Sigmoid colon (tissue), 7 donors: ENCODE data around the gene CBLL1. TPM values are rescaled to one million over a fixed set of nuclear protein-coding genes. Genes with fewer than 3 reads are reported as not detected.

Experiments used
- DNase-seq: peaks from one replicate; pipeline ENCODE4 v3.0.0-alpha.2; 2019
- H3K27ac ChIP-seq, 4 donors: fragments of 200-600 bp; sonication (generic); one replicate each; pipeline ENCODE4 v1.5.1; 2016 to 2019; ENCODE audit warnings: mild to moderate bottlenecking in 1 of 4
- H3K27me3 ChIP-seq, 3 donors: fragments of 200-600 bp; sonication (generic); one replicate each; pipeline ENCODE4 v1.5.1; 2019; ENCODE audit warnings: mild to moderate bottlenecking in 1 of 3
- H3K36me3 ChIP-seq, 4 donors: fragments of 200-600 bp; sonication (generic); one replicate each; pipeline ENCODE4 v1.5.1; 2016 to 2019
- H3K4me1 ChIP-seq, 4 donors: fragments of 200-600 bp; sonication (generic); one replicate each; pipeline ENCODE4 v1.5.1; 2017 to 2019
- H3K4me3 ChIP-seq, 4 donors: fragments of 200-600 bp; sonication (generic); one replicate each; pipeline ENCODE4 v1.5.1; 2017 to 2019; ENCODE audit warnings: mild to moderate bottlenecking in 2 of 4, moderate library complexity in 1 of 4
- H3K9me3 ChIP-seq, 4 donors: fragments of 200-600 bp in 3 of 4; sonication (generic) in 3 of 4; one replicate each; pipeline versions ENCODE4 v1.5.1 to v1.6.1; 2013 to 2019
- CTCF ChIP-seq, 4 experiments: fragments of 450-650 bp in 3 of 4; fragments of 200-600 bp in 1 of 4; IDR thresholded peaks; one replicate each; pipeline ENCODE4 v1.5.1; 2016 to 2019; ENCODE audit warnings: antibody characterized with exemption in 4 of 4, mild to moderate bottlenecking in 3 of 4, moderate library complexity in 2 of 4
- EP300 ChIP-seq, 4 donors: sonication (generic); formaldehyde crosslinking; IDR thresholded peaks; one replicate each; pipeline ENCODE4 v1.6.1; 2017; ENCODE audit warnings: antibody characterized with exemption in 4 of 4
- POLR2A ChIP-seq, 2 donors: fragments of 450-650 bp; IDR thresholded peaks; one replicate each; pipeline ENCODE4 v1.6.1; 2016; ENCODE audit warnings: antibody characterized with exemption in 2 of 2, mild to moderate bottlenecking in 2 of 2, moderate library complexity in 2 of 2
- POLR2AphosphoS5 ChIP-seq, 4 donors: sonication (generic); formaldehyde crosslinking; IDR thresholded peaks; one replicate each; pipeline ENCODE4 v1.6.1; 2017; ENCODE audit warnings: antibody characterized with exemption in 4 of 4
- WGBS, 2 donors: extraction: QIAGEN DNeasy Blood & Tissue Kit; methylation state at CpG; one replicate each; pipeline ENCODE4 v1.1.7; 2013; 5-methylcytosine and 5-hydroxymethylcytosine counted together
- intact Hi-C: fragments of 100-400 bp; cut with DNase I; formaldehyde crosslinking; loops from one replicate; pipeline ENCODE4 v1.15.1; 2023
- polyA plus RNA-seq, 3 donors: library from polyadenylated mRNA; stranded (reverse); fragments of 200-250 nt; gene quantifications; one replicate each; pipeline ENCODE4 v1.2.3, GENCODE V29; 2013
- total RNA-seq, 4 donors: library from RNA; depleted of rRNA; stranded (reverse); fragments of >200 nt; gene quantifications; one replicate each; pipeline ENCODE4 v1.1.0, GENCODE V29; 2016
- donor health status: healthy with polysubstance abuse.
- donor health status: Bipolar disorder and iron deficiency.
- donor health status: healthy.

CBLL1 gene
- total and polyA plus RNA-seq, 7 donors = 6.7 to 47.4 (median 25.2) TPM

GRCh38 chr7:107754642-107755041 is 10.7 kb downstream of the CBLL1 start:
- TF ChIP-seq CTCF (IDR thresholded peaks at IDR 0.05) = no peak
- no peak for TF ChIP-seq POLR2AphosphoS5 (IDR thresholded peaks at IDR 0.05)
- no peak for TF ChIP-seq POLR2A (IDR thresholded peaks at IDR 0.05)
- no peak for TF ChIP-seq EP300 (IDR thresholded peaks at IDR 0.05)
- intact Hi-C loops = no loop called here
- H3K9me3 ChIP-seq = no peaks in the 10 kb centered on the region
- H3K36me3 ChIP-seq = peaks cover 14 to 100% (median 53%) of the 10 kb centered on the region in 4 donors
- DNase-seq = no peak
- H3K27me3 ChIP-seq = no peaks in the 10 kb centered on the region
- no peak overlapping the region for H3K27ac ChIP-seq
- peaks cover 0 to 4% (median 0%) of the 10 kb centered on the region in 4 donors for H3K4me1 ChIP-seq
- 94 to 98% methylated on average over 2 of the region's 2 CpGs for WGBS, 2 donors
- no peak overlapping the region for H3K4me3 ChIP-seq

- Histone ChIP-seq H3K36me3 (peaks cover 14 to 75% (median 40%) of the 10 kb centered on the region in 4 donors), H3K9me3 (no peaks in the 10 kb centered on the region), H3K27me3 (no peaks in the 10 kb centered on the region), H3K27ac (no peak overlapping the region), H3K4me1 (peaks cover 0 to 4% (median 0%) of the 10 kb centered on the region in 4 donors), H3K4me3 (no peak overlapping the region)
- no peak for DNase-seq
- intact Hi-C loops = no loop called here
- TF ChIP-seq POLR2AphosphoS5 (IDR thresholded peaks at IDR 0.05) (no peak), EP300 (IDR thresholded peaks at IDR 0.05) (no peak), CTCF (IDR thresholded peaks at IDR 0.05) (no peak), POLR2A (IDR thresholded peaks at IDR 0.05) (no peak)
- WGBS, 2 donors = 100% methylated on average over 1 of the region's 1 CpG
These were observed 14.7 kb downstream of the CBLL1 start for GRCh38 chr7:107758667-107759066.

- Histone ChIP-seq H3K4me3 (no peak overlapping the region), H3K4me1 (no peaks in the 10 kb centered on the region), H3K36me3 (no peaks in the 10 kb centered on the region), H3K27me3 (no peaks in the 10 kb centered on the region), H3K27ac (no peak overlapping the region), H3K9me3 (no peaks in the 10 kb centered on the region)
- intact Hi-C loops = no loop called here
- no peak for DNase-seq
- TF ChIP-seq EP300 (IDR thresholded peaks at IDR 0.05) (no peak), POLR2A (IDR thresholded peaks at IDR 0.05) (no peak), POLR2AphosphoS5 (IDR thresholded peaks at IDR 0.05) (no peak), CTCF (IDR thresholded peaks at IDR 0.05) (no peak)
- 95 to 96% methylated on average over 2 of the region's 2 CpGs for WGBS, 2 donors
These were observed 23.4 kb downstream of the CBLL1 start for GRCh38 chr7:107767391-107767790.

- intact Hi-C loops = no loop called here
- H3K9me3 ChIP-seq = no peaks in the 10 kb centered on the region
- no peak overlapping the region for H3K4me3 ChIP-seq
- H3K4me1 ChIP-seq = no peaks in the 10 kb centered on the region
- TF ChIP-seq POLR2A (IDR thresholded peaks at IDR 0.05) (no peak), CTCF (IDR thresholded peaks at IDR 0.05) (no peak), EP300 (IDR thresholded peaks at IDR 0.05) (no peak), POLR2AphosphoS5 (IDR thresholded peaks at IDR 0.05) (no peak)
- H3K27me3 ChIP-seq = no peaks in the 10 kb centered on the region
- 54 to 64% methylated on average over 1 of the region's 1 CpG for WGBS, 2 donors
- H3K27ac ChIP-seq = no peak overlapping the region
- DNase-seq = no peak
- no peaks in the 10 kb centered on the region for H3K36me3 ChIP-seq
These were observed 24.3 kb downstream of the CBLL1 start for GRCh38 chr7:107768263-107768662.

- H3K9me3 ChIP-seq = no peaks in the 10 kb centered on the region
- TF ChIP-seq POLR2AphosphoS5 (IDR thresholded peaks at IDR 0.05) (no peak), EP300 (IDR thresholded peaks at IDR 0.05) (no peak), CTCF (IDR thresholded peaks at IDR 0.05) (no peak), POLR2A (IDR thresholded peaks at IDR 0.05) (no peak)
- 56 to 68% methylated on average over 2 of the region's 2 CpGs for WGBS, 2 donors
These were observed 29.1 kb downstream of the CBLL1 start for GRCh38 chr7:107773027-107773426.

More at GRCh38 chr7:107773027-107773426, 29.1 kb downstream of the CBLL1 start:
- H3K4me3 ChIP-seq = no peak overlapping the region
- intact Hi-C loops = no loop called here
- no peaks in the 10 kb centered on the region for H3K27me3 ChIP-seq
- H3K4me1 ChIP-seq = peaks cover 0 to 14% (median 9%) of the 10 kb centered on the region in 4 donors
- no peaks in the 10 kb centered on the region for H3K36me3 ChIP-seq
- DNase-seq = no peak
- H3K27ac ChIP-seq = no peak overlapping the region
